CD4-positive, CD25-positive, alpha-beta regulatory T cell (primary cell): Measurements from ENCODE around the gene PRH1. TPM values are rescaled to one million over a fixed set of nuclear protein-coding genes. Genes with fewer than 3 reads are reported as not detected.

ENCODE experiments used
- ATAC-seq, 2 donors: fragments of 150-1000 bp; cut with Tn5 transposase; one replicate each; pipeline ENCODE4 v1.10.0; 2021; ENCODE audit warnings: low read depth in 2 of 2, moderate number of reproducible peaks in 2 of 2, moderate library complexity in 1 of 2
- DNase-seq, 3 donors: peaks; one replicate each; pipeline versions ENCODE4 v3.0.0 to v3.0.0-alpha.2; 2012 to 2022; ENCODE audit warnings: mixed read lengths in 1 of 3
- H3K27ac ChIP-seq: one replicate; pipeline ENCODE4 v1.7.0; 2013; ENCODE audit warnings: mild to moderate bottlenecking, low read length; ENCODE audit not compliant: insufficient read depth, poor library complexity, severe bottlenecking
- H3K27me3 ChIP-seq: one replicate; pipeline ENCODE4 v1.7.0; 2013; ENCODE audit warnings: low read length; ENCODE audit not compliant: control insufficient read depth, insufficient read depth
- H3K36me3 ChIP-seq: one replicate; pipeline ENCODE4 v1.7.0; 2013; ENCODE audit warnings: mild to moderate bottlenecking, low read length, moderate library complexity; ENCODE audit not compliant: control insufficient read depth, insufficient read depth
- H3K4me1 ChIP-seq: 2 replicates; pipeline ENCODE4 v1.7.0; 2013; ENCODE audit warnings: mild to moderate bottlenecking, low read length; ENCODE audit not compliant: insufficient read depth, control insufficient read depth, poor library complexity, severe bottlenecking
- H3K4me3 ChIP-seq: one replicate; pipeline ENCODE4 v1.7.0; 2013; ENCODE audit warnings: low read depth, mild to moderate bottlenecking, low read length, moderate library complexity
- H3K9me3 ChIP-seq, 2 experiments: 1 replicate in 1 of 2; 2 replicates in 1 of 2; pipeline ENCODE4 v1.7.0; 2013; ENCODE audit warnings: low read length in 2 of 2, mild to moderate bottlenecking in 1 of 2, moderate library complexity in 1 of 2; ENCODE audit not compliant: control insufficient read depth in 2 of 2
- H3K27ac Mint-ChIP-seq, 3 donors: one replicate each; pipeline ENCODE4 v1.8.0; 2020 to 2022; ENCODE audit warnings: mild to moderate bottlenecking in 3 of 3, mixed read lengths in 3 of 3, moderate library complexity in 2 of 3
- H3K27me3 Mint-ChIP-seq: one replicate; pipeline ENCODE4 v1.8.0; 2022; ENCODE audit warnings: mild to moderate bottlenecking, mixed read lengths
- H3K36me3 Mint-ChIP-seq: one replicate; pipeline ENCODE4 v1.8.0; 2020; ENCODE audit warnings: mixed read lengths
- H3K4me1 Mint-ChIP-seq, 4 donors: one replicate each; pipeline ENCODE4 v1.8.0; 2020 to 2022; ENCODE audit warnings: mixed read lengths in 4 of 4, mild to moderate bottlenecking in 1 of 4
- H3K4me3 Mint-ChIP-seq, 4 donors: one replicate each; pipeline ENCODE4 v1.8.0; 2020 to 2022; ENCODE audit warnings: mild to moderate bottlenecking in 4 of 4, mixed read lengths in 4 of 4, moderate library complexity in 3 of 4
- H3K9me3 Mint-ChIP-seq, 7 donors: one replicate each; pipeline ENCODE4 v1.8.0; 2020 to 2022; ENCODE audit warnings: mixed read lengths in 7 of 7, mild to moderate bottlenecking in 3 of 7, moderate library complexity in 2 of 7
- polyA plus RNA-seq, 4 donors: library from polyadenylated mRNA; unstranded; fragments of 300-500 nt; fragmentation: Illumina TruSeq; gene quantifications; one replicate each; pipeline ENCODE4 v1.2.3, GENCODE V29; 2021
- total RNA-seq: library from RNA; stranded (reverse); gene quantifications from one replicate; pipeline ENCODE4 v1.2.3, GENCODE V29; 2022

PRH1 gene
- total and polyA plus RNA-seq, 5 donors from 2014 or later: 7.1 to 26.9 (median 10.3) TPM

- H3K27me3 Mint-ChIP-seq: no peaks in the 10 kb centered on the region
- DNase-seq: no peak
Measured at GRCh38 chr12:10842862-10843261, 41.2 kb downstream of the PRH1 start.

GRCh38 chr12:10838461-10838860, 45.6 kb downstream of the PRH1 start:
- Histone ChIP-seq H3K36me3 (no peaks in the 10 kb centered on the region), H3K4me1 (no peaks in the 10 kb centered on the region), H3K4me3 (no peak overlapping the region), H3K9me3 (no peaks in the 10 kb centered on the region), H3K27me3 (no peaks in the 10 kb centered on the region), H3K27ac (no peak overlapping the region)
- peaks cover 8% of the 10 kb centered on the region for H3K36me3 Mint-ChIP-seq
- DNase-seq (no peak), ATAC-seq (no peak)
- no peaks in the 10 kb centered on the region for H3K27me3 Mint-ChIP-seq
- H3K4me3 Mint-ChIP-seq: no peak overlapping the region
- peaks cover 0 to 6% (median 4%) of the 10 kb centered on the region in 7 donors for H3K9me3 Mint-ChIP-seq
- no peak overlapping the region for H3K27ac Mint-ChIP-seq
- peaks cover 0 to 4% (median 0%) of the 10 kb centered on the region in 4 donors for H3K4me1 Mint-ChIP-seq

More at GRCh38 chr12:10842862-10843261, 41.2 kb downstream of the PRH1 start:
- Mint-ChIP-seq H3K27ac (no peak overlapping the region), H3K4me3 (no peak overlapping the region), H3K9me3 (peaks cover 0 to 5% (median 0%) of the 10 kb centered on the region in 7 donors), H3K36me3 (peaks cover 33% of the 10 kb centered on the region), H3K4me1 (peaks cover 0 to 5% (median 0%) of the 10 kb centered on the region in 4 donors)
- no peaks in the 10 kb centered on the region for H3K27me3 ChIP-seq
- H3K36me3 ChIP-seq: no peaks in the 10 kb centered on the region
- ATAC-seq: no peak
- H3K27ac ChIP-seq: no peak overlapping the region
- H3K4me1 ChIP-seq: no peaks in the 10 kb centered on the region
- no peaks in the 10 kb centered on the region for H3K9me3 ChIP-seq
- H3K4me3 ChIP-seq: no peak overlapping the region

Other genes with a start within 250 kb of the PRH1 start
- not detected for gene STYK1, start 210.2 kb downstream of the PRH1 start, total RNA-seq
- not detected for gene STYK1, start 210.2 kb downstream of the PRH1 start, polyA plus RNA-seq
- gene YBX3, start 160.9 kb downstream of the PRH1 start, total RNA-seq: 12.2 TPM
- 1 to 10 TPM; 2.3 to 5.2 (median 3.2) TPM for gene YBX3, start 160.9 kb downstream of the PRH1 start, polyA plus RNA-seq
- gene TAS2R7, start 81.6 kb downstream of the PRH1 start, total RNA-seq: not detected
- gene TAS2R7, start 81.6 kb downstream of the PRH1 start, polyA plus RNA-seq: not detected
- gene TAS2R8, start 77.0 kb downstream of the PRH1 start, total RNA-seq: not detected
- gene TAS2R8, start 77.0 kb downstream of the PRH1 start, polyA plus RNA-seq: not detected
- not detected for gene TAS2R9, start 74.1 kb downstream of the PRH1 start, total RNA-seq
- gene TAS2R9, start 74.1 kb downstream of the PRH1 start, polyA plus RNA-seq: under 1 TPM in 1 of 4 donors, not detected in 3; 0.22 TPM
- not detected for gene TAS2R10, start 57.9 kb downstream of the PRH1 start, total RNA-seq
- gene TAS2R10, start 57.9 kb downstream of the PRH1 start, polyA plus RNA-seq: not detected
- gene PRR4, start 34.8 kb downstream of the PRH1 start, total RNA-seq: 1.6 TPM
- gene PRR4, start 34.8 kb downstream of the PRH1 start, polyA plus RNA-seq: 1 to 10 TPM in 2 of 4 donors, under 1 TPM in 2; 0.51 to 2.4 (median 1.0) TPM
- 1.4 TPM for gene TAS2R13, start 25.3 kb upstream of the PRH1 start, total RNA-seq
- gene TAS2R13, start 25.3 kb upstream of the PRH1 start, polyA plus RNA-seq: not detected
- gene PRH2, start 45.0 kb upstream of the PRH1 start, total RNA-seq: not detected
- not detected for gene PRH2, start 45.0 kb upstream of the PRH1 start, polyA plus RNA-seq
- 2.5 TPM for gene TAS2R14, start 55.0 kb upstream of the PRH1 start, total RNA-seq
- gene TAS2R14, start 55.0 kb upstream of the PRH1 start, polyA plus RNA-seq: under 1 TPM; 0.26 to 0.96 (median 0.80) TPM
- 1.6 TPM for gene TAS2R50, start 102.7 kb upstream of the PRH1 start, total RNA-seq
- gene TAS2R50, start 102.7 kb upstream of the PRH1 start, polyA plus RNA-seq: not detected
- 2.2 TPM for gene TAS2R20, start 114.0 kb upstream of the PRH1 start, total RNA-seq
- gene TAS2R20, start 114.0 kb upstream of the PRH1 start, polyA plus RNA-seq: under 1 TPM in 2 of 4 donors, not detected in 2; 0.12 to 0.39 TPM
- gene TAS2R19, start 138.4 kb upstream of the PRH1 start, total RNA-seq: 1.2 TPM
- under 1 TPM in 2 of 4 donors, not detected in 2; 0.32 to 0.73 TPM for gene TAS2R19, start 138.4 kb upstream of the PRH1 start, polyA plus RNA-seq
- gene TAS2R31, start 147.2 kb upstream of the PRH1 start, total RNA-seq: 4.2 TPM
- under 1 TPM in 3 of 4 donors, not detected in 1; 0.17 to 0.58 (median 0.47) TPM for gene TAS2R31, start 147.2 kb upstream of the PRH1 start, polyA plus RNA-seq
- gene TAS2R46, start 178.0 kb upstream of the PRH1 start, total RNA-seq: 2.8 TPM
- under 1 TPM in 1 of 4 donors, not detected in 3; 0.26 TPM for gene TAS2R46, start 178.0 kb upstream of the PRH1 start, polyA plus RNA-seq
- gene TAS2R43, start 208.1 kb upstream of the PRH1 start, total RNA-seq: 0.79 TPM
- gene TAS2R43, start 208.1 kb upstream of the PRH1 start, polyA plus RNA-seq: not detected